PC-3 (cell line): ENCODE measurements around the gene SLC12A6. TPM values are rescaled to one million over a fixed set of nuclear protein-coding genes. Genes with fewer than 3 reads are reported as not detected.

Experiments
- ATAC-seq: fragments of 200-7000 bp; cut with Tn5 transposase; 2 replicates; pipeline ENCODE4 v1.9.1; 2020; ENCODE audit warnings: mild to moderate bottlenecking, moderate library complexity
- BruUV-seq: library from RNA; stranded (reverse); fragments of 400-500 nt; replicated peaks from 2 replicates; lab custom pipeline; 2021; lab: Mats Ljungman, UMichigan
- CTCF ChIA-PET: fragments of 300-600 bp; sonication (Branson Sonifier 250); formaldehyde crosslinking; loops from one replicate; lab custom pipeline; 2022; ENCODE audit warnings: antibody characterized with exemption; lab: Charles Lee
- POLR2A ChIA-PET: fragments of 300-600 bp; sonication (Branson Sonifier 250); formaldehyde crosslinking; loops from one replicate; lab custom pipeline; 2022; ENCODE audit warnings: antibody characterized with exemption; ENCODE audit not compliant: unreplicated experiment; lab: Charles Lee
- DNase-seq: peaks from one replicate; pipeline ENCODE4 v3.0.0-alpha.2; 2015
- H2AFZ ChIP-seq: fragments of 300-600 bp; sonication (generic); 2 replicates; pipeline ENCODE4 v1.6.0; 2016; ENCODE audit warnings: antibody characterized with exemption, low read length
- H3F3A ChIP-seq: fragments of 300-600 bp; sonication (generic); one replicate; pipeline ENCODE4 v1.6.0; 2017; ENCODE audit warnings: antibody characterized with exemption, low read length, control low read depth, mild to moderate bottlenecking; ENCODE audit not compliant: unreplicated experiment
- H3K27ac ChIP-seq: fragments of 300-600 bp; sonication (generic); 2 replicates; pipeline ENCODE4 v1.5.1; 2016; ENCODE audit warnings: mild to moderate bottlenecking, low read length
- H3K27me3 ChIP-seq: fragments of 300-600 bp; sonication (generic); 2 replicates; pipeline ENCODE4 v1.6.1; 2016; ENCODE audit warnings: low read length, mixed read lengths
- H3K36me3 ChIP-seq: fragments of 300-600 bp; sonication (generic); 2 replicates; pipeline ENCODE4 v1.6.1; 2016; ENCODE audit warnings: low read depth, mixed run types, low read length, mixed read lengths
- H3K4me1 ChIP-seq: fragments of 300-600 bp; sonication (generic); 2 replicates; pipeline ENCODE4 v1.5.1; 2016; ENCODE audit warnings: low read length; ENCODE audit not compliant: insufficient read depth
- H3K4me2 ChIP-seq: fragments of 300-600 bp; sonication (generic); 2 replicates; pipeline ENCODE4 v1.6.0; 2016; ENCODE audit warnings: low read length
- H3K4me3 ChIP-seq: fragments of 300-600 bp; sonication (generic); 2 replicates; pipeline ENCODE4 v1.5.1; 2016; ENCODE audit warnings: mild to moderate bottlenecking, low read length, mixed read lengths
- H3K79me2 ChIP-seq: fragments of 300-600 bp; sonication (generic); 2 replicates; pipeline ENCODE4 v1.6.1; 2017; ENCODE audit warnings: low read length, mixed read lengths
- H3K9ac ChIP-seq: fragments of 300-600 bp; sonication (generic); 2 replicates; pipeline ENCODE4 v1.6.0; 2016; ENCODE audit warnings: mild to moderate bottlenecking, low read length
- H3K9me2 ChIP-seq: fragments of 300-600 bp; sonication (generic); replicated peaks from 2 replicates; pipeline ENCODE4 v1.6.1; 2016; ENCODE audit warnings: mixed run types, low read length, mixed read lengths
- H3K9me3 ChIP-seq: fragments of 300-600 bp; sonication (generic); 2 replicates; pipeline ENCODE4 v1.6.1; 2016; ENCODE audit warnings: low read length, mixed read lengths
- H4K20me1 ChIP-seq: fragments of 300-600 bp; sonication (generic); 2 replicates; pipeline ENCODE4 v1.6.1; 2016; ENCODE audit warnings: low read length, mixed read lengths
- CTCF ChIP-seq: fragments of 300-600 bp; sonication (generic); conservative IDR thresholded peaks from 2 replicates; pipeline ENCODE4 v1.5.1; 2017; ENCODE audit warnings: antibody characterized with exemption, low read depth, mild to moderate bottlenecking, low read length
- EZH2 ChIP-seq: fragments of 300-600 bp; sonication (generic); IDR thresholded peaks from one replicate; pipeline ENCODE4 v1.6.1; 2017; ENCODE audit warnings: antibody characterized with exemption, mild to moderate bottlenecking, low read length; ENCODE audit not compliant: unreplicated experiment
- EZH2phosphoT487 ChIP-seq: fragments of 300-600 bp; sonication (generic); IDR thresholded peaks from 2 replicates; pipeline ENCODE4 v1.6.1; 2018; ENCODE audit warnings: mild to moderate bottlenecking, antibody characterized with exemption, low read length, borderline replicate concordance
- intact Hi-C: fragments of 100-400 bp; cut with micrococcal nuclease; formaldehyde crosslinking; loops from 2 replicates; pipeline ENCODE4 v1.9.0; 2023
- total RNA-seq: library from RNA; depleted of rRNA; stranded (reverse); fragments of >200 nt; gene quantifications from 2 replicates; pipeline ENCODE4 v1.2.3, GENCODE V29; 2014

The SLC12A6 gene
- total RNA-seq, 1 experiment from 2014 or later = 22.9 TPM

GRCh38 chr15:34338347-34338746 is 766 bp upstream of the SLC12A6 start:
- Histone ChIP-seq H3K27ac (peak overlapping the region; percentile 42), H3K9ac (peak overlapping the region; percentile 77; the same call in 1 of the 2 replicates), H3K79me2 (peaks cover 71% of the 10 kb centered on the region), H3K36me3 (peaks cover 18% of the 10 kb centered on the region), H3K4me1 (peaks cover 67% of the 10 kb centered on the region), H2AFZ (no peak overlapping the region), H3F3A (peaks cover 25% of the 10 kb centered on the region), H3K27me3 (no peaks in the 10 kb centered on the region), H3K9me2 (no peaks in the 10 kb centered on the region), H3K4me3 (peak overlapping the region; percentile 90; the same call in 1 of the 2 replicates), H3K4me2 (peak overlapping the region; percentile 96; the same call in 1 of the 2 replicates), H3K9me3 (no peaks in the 10 kb centered on the region), H4K20me1 (no peaks in the 10 kb centered on the region)
- DNase-seq = no peak
- ATAC-seq = no peak
- TF ChIP-seq CTCF = no peak
- TF ChIP-seq EZH2phosphoT487 = no peak
- TF ChIP-seq EZH2 = no peak
- BruUV-seq = TSS peak; percentile 17
- POLR2A ChIA-PET = interaction anchor here (0.7 kb wide), 1 partner anchor 29 kb away, joined by 3 read pairs; the partner anchor contains the start of gene LPCAT4
- CTCF ChIA-PET = interaction anchor here (0.7 to 1.0 kb wide), 3 partner anchors 63 to 291 kb away, joined by 3 to 5 read pairs (median 3); no protein-coding TSS in a partner anchor
- intact Hi-C loops = loop anchor here (1.0 kb wide), 1 partner anchor 228 kb away; no protein-coding TSS in a partner anchor

GRCh38 chr15:34336991-34337556 is 507 bp downstream of the SLC12A6 start:
- Histone ChIP-seq H4K20me1 (no peaks in the 10 kb centered on the region), H3K4me2 (peak overlapping the region; percentile 96), H3K27ac (peak overlapping the region; percentile 93), H3K27me3 (no peaks in the 10 kb centered on the region), H3K9me2 (no peaks in the 10 kb centered on the region), H3F3A (peaks cover 25% of the 10 kb centered on the region), H3K79me2 (peaks cover 71% of the 10 kb centered on the region), H3K4me1 (peaks cover 68% of the 10 kb centered on the region), H3K9me3 (no peaks in the 10 kb centered on the region), H2AFZ (peak overlapping the region; percentile 73), H3K36me3 (peaks cover 21% of the 10 kb centered on the region), H3K9ac (peak overlapping the region; percentile 77), H3K4me3 (peak overlapping the region; percentile 90)
- BruUV-seq = no TSS peak
- intact Hi-C loops = no loop called here
- ChIA-PET POLR2A (interaction anchor here (0.5 to 0.6 kb wide), 2 partner anchors 24 to 227 kb away, joined by 3 to 5 read pairs; no protein-coding TSS in a partner anchor), CTCF (interaction anchor here (0.9 kb wide), 1 partner anchor 127 kb away, joined by 3 read pairs; the partner anchor contains the start of gene KATNBL1)
- TF ChIP-seq CTCF = no peak
- no peak for TF ChIP-seq EZH2phosphoT487
- no peak for TF ChIP-seq EZH2
- no peak for DNase-seq
- no peak; the same call in none of the 2 replicates for ATAC-seq
